ENCODE results near the gene PNPLA4. TPM values are rescaled to one million over a fixed set of nuclear protein-coding genes. Genes with fewer than 3 reads are reported as not detected.

PNPLA4 gene
- total and polyA plus RNA-seq, 2 of the 4 experiments (the other 2 are of a cell fraction): 14.3 to 15.7 TPM

- ATAC-seq (ENCODE audit: low read depth) (peak; percentile 62), DNase-seq (peak; percentile 23)
- H4K8ac ChIP-seq (ENCODE audit: low read depth in 2 of 2, low read length in 2 of 2): no peak overlapping the region
- no peak overlapping the region for H3K27ac ChIP-seq (ENCODE audit: insufficient read depth, low read length)
- no peak overlapping the region for H2BK20ac ChIP-seq (ENCODE audit: low read depth, low read length)
- no peak overlapping the region for H2AFZ ChIP-seq (replicated peaks; ENCODE audit: low read length, poor library complexity)
- in situ Hi-C loops (cut with MboI; ENCODE audit: low sequenced_read_pairs) (no loop called here), intact Hi-C loops (cut with micrococcal nuclease) (no loop called here), dilution Hi-C loops (cut with HindIII; ENCODE audit: low sequenced_read_pairs, unreplicated experiment) (no loop called here)
- H3K23ac ChIP-seq (ENCODE audit: low read depth, low read length): no peak overlapping the region
- H4K20me1 ChIP-seq (ENCODE audit: insufficient read depth, low read length): no peaks in the 10 kb centered on the region
- H2AK9ac ChIP-seq (replicated peaks; ENCODE audit: low read depth, low read length, poor library complexity): no peak overlapping the region
- ChIA-PET POLR2A (ENCODE audit: unreplicated experiment) (no interaction called here), CTCF (no interaction called here)
- H4K5ac ChIP-seq (ENCODE audit: low read depth, low read length): no peak overlapping the region
- no peak overlapping the region for H3K4me2 ChIP-seq (ENCODE audit: low read depth, low read length)
- TF ChIP-seq MAZ (IDR thresholded peaks at IDR 0.05; ENCODE audit: borderline replicate concordance, low read depth, low read length) (no peak), ELK1 (IDR thresholded peaks at IDR 0.05; ENCODE audit: borderline replicate concordance, low read depth, low read length) (no peak), USF2 (IDR thresholded peaks at IDR 0.05; ENCODE audit: low read depth, low read length) (no peak), NFE2L2 (IDR thresholded peaks at IDR 0.05; ENCODE audit: low read depth, low read length) (no peak), POLR2A (IDR thresholded peaks at IDR 0.05; ENCODE audit: low read depth, low read length) (no peak), RFX5 (IDR thresholded peaks at IDR 0.05; ENCODE audit: low read depth, low read length) (no peak), MXI1 (IDR thresholded peaks at IDR 0.05; ENCODE audit: borderline replicate concordance, low read depth, low read length) (no peak), MAFK (IDR thresholded peaks at IDR 0.05; ENCODE audit: low read depth, low read length) (no peak), RAD21 (IDR thresholded peaks at IDR 0.05; ENCODE audit: low read length) (no peak), SMC3 (IDR thresholded peaks at IDR 0.05; ENCODE audit: low read depth, low read length) (no peak), CTCF (conservative IDR thresholded peaks at IDR 0.05; ENCODE audit: low read depth, low read length) (no peak)
- no peaks in the 10 kb centered on the region for H3K9me1 ChIP-seq (ENCODE audit: insufficient read depth, low read length)
- H3K9me3 ChIP-seq (ENCODE audit: control insufficient read depth, insufficient read depth, low read length): no peaks in the 10 kb centered on the region
- 0 out of 2 replicates have a peak, but pooled peaks cover 2% of the 10 kb centered on the region for H3K36me3 ChIP-seq (ENCODE audit: control insufficient read depth, insufficient read depth, low read length)
- no peak overlapping the region for H4K91ac ChIP-seq (ENCODE audit: insufficient read depth, low read depth, low read length)
- H2BK120ac ChIP-seq (ENCODE audit: low read depth, low read length): no peak overlapping the region
- no peak overlapping the region for H3K56ac ChIP-seq (ENCODE audit: extremely low read depth, insufficient read depth, low read length)
- no peak overlapping the region for H2AK5ac ChIP-seq (ENCODE audit: low read depth, low read length)
- WGBS, 2 experiments (ENCODE audit: extremely low coverage in 2 of 2, insufficient read length in 1 of 2): no CpG with 5 or more reads among the region's 3 CpGs
- H3K14ac ChIP-seq (replicated peaks; ENCODE audit: low read depth, low read length): no peak overlapping the region
- H3K27me3 ChIP-seq (ENCODE audit: control insufficient read depth, insufficient read depth, low read length): no peaks in the 10 kb centered on the region
- H3K18ac ChIP-seq (ENCODE audit: low read depth, low read length): no peak overlapping the region
- no peak overlapping the region for H3K9ac ChIP-seq (ENCODE audit: low read depth, low read length)
- no peak overlapping the region for H3K4me3 ChIP-seq (ENCODE audit: insufficient read depth, low read depth, low read length)
- H3K4ac ChIP-seq (ENCODE audit: low read depth, low read length): no peak overlapping the region
- BruUV-seq (replicated peaks): no TSS peak
- no peak overlapping the region for H2BK5ac ChIP-seq (ENCODE audit: low read depth, low read length, poor library complexity, severe bottlenecking)
- H2BK15ac ChIP-seq (ENCODE audit: low read depth, low read length): no peak overlapping the region
- H3K79me1 ChIP-seq (ENCODE audit: low read depth in 1 of 2, low read length in 2 of 2): no peaks in the 10 kb centered on the region
- no peaks in the 10 kb centered on the region for H3K4me1 ChIP-seq (ENCODE audit: control insufficient read depth, insufficient read depth, low read length)
Measured at GRCh38 chrX:7904562-7904961, 22.7 kb downstream of the PNPLA4 start.
